RKO (cell line): ENCODE measurements around the gene LRRC49.
"Not testable (repeated sequence)": the region's sequence is repeated elsewhere in the genome, so short reads cannot be mapped to it uniquely, and the experiment has no call there.

Source experiments
- DNase-seq: peaks from one replicate; pipeline ENCODE4 v3.0.0-alpha.2; 2016; ENCODE audit warnings: low spot score

The LRRC49 gene

DNA sequence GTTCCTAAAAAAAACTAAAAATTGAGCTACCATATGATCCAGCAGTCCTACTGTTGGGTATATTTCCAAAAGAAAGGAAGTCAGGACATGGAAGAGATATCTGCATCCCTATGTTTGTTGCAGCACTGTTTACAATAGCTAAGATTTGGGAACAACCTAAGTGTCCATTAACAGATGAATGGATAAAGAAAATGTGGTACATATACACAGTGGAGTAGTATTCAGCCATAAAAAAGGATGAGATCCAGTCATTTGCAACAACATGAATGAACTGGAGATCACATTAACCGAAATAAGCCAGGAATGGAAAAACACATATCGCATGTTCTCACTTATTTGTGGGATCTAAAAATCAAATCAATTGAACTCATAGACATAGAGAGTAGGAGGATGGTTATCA lies 29.5 kb downstream of the LRRC49 start:
- no peak for DNase-seq

DNA sequence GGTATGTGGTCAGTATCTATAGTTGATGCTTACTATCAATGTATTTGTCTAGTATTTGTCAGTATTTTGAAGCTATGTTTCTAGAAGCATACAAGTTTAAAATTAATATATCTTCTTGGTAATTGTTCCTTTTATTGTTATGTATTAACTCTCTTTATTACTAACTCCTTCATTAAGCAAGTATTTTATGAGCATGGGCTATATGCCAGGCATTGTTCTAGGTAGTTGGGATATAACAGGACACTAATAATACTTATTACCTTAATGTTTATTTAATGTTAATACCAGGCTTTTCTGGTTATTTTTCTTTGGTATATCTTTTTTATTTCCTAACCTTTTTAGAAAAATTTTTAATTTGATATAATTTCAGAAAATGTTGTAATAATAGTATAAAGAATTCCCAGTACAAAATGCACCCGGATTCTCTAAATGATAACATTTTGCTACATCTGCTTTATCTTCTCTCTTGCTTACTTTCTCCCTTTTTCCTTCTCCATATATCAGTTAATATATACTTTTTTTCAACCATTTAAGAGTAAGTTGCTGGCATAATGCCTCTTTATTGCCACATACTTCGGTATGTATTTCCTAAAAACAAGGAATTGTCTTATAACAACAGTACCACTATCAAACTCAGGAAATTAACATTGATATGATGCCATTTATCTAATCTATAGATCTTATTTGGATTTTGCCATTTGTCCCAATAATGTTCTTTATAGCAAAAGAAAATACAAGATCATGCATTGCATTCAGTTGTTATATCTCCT lies 30.9 kb downstream of the LRRC49 start:
- no peak for DNase-seq

DNA sequence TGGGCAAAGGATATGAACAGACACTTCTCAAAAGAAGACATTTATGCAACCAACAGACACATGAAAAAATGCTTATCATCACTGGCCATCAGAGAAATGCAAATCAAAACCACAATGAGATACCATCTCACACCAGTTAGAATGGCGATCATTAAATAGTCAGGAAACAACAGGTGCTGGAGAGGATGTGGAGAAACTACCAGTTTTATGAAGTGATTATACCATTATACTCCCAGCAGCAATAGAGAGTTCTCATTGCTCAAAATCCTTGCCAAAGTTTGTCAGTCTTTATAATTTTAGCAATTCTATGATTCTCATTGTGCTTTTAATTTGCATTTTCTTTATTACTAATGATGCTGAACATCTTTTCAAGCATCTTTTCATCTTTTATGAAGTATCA lies 34.3 kb downstream of the LRRC49 start:
- not testable (repeated sequence) for DNase-seq

DNA sequence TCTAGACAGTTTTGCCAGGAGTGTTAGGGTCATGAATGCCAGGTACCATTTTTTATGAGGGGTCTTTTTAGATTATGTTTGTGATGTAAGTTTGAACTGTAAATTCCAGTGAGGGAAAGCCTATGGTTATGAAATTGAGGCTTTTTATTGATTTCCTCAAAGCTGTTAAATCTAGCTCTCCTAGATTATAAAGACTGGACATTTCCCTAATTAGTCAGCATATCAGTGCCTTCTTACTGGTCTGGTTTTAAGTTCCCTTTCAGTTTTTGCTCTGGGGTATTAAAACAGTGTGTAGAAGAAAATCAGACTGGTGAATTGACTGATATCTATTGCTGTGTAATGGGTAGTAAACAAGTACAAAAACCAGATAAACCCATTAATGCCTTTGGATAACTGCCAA lies 39.2 kb downstream of the LRRC49 start:
- DNase-seq, result no peak

DNA sequence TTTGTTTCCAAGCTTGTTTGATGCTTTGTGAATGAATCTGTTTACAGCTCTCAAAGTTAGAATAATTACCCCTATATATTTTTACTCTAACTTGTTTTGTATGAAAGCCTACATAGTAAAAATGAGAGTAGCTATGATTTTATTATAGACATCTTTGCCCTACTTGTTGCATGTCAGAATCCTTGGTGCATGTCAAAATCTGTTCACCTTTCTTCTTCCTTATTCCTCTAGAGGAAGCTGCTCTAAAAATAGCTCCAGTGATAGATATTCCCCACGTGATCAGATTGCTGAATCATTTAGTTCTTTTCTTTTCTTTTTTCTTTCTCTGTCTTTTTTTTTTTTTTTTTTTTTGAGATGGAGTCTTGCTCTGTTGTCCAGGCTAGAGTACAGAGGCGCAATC lies 39.8 kb downstream of the LRRC49 start:
- no peak for DNase-seq

DNA sequence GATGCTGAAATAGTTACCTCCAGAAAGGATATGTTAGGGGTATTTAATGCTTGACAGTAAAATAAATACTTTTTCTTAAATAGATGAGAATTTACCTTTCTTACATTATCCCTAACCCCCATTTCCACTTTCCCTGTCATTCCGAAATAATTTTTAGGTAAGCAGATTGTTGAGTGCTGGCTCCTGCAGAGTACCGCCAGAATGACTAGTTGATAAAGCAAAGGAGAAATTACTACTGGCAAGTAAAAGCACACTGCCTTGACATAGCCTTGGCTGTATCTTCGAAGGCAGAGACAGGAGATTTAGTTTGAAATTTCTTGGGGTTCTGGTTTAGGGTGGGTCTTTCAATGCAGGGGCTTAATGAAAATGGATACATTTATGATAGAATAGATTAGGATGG lies 40.8 kb downstream of the LRRC49 start:
- no peak for DNase-seq

DNA sequence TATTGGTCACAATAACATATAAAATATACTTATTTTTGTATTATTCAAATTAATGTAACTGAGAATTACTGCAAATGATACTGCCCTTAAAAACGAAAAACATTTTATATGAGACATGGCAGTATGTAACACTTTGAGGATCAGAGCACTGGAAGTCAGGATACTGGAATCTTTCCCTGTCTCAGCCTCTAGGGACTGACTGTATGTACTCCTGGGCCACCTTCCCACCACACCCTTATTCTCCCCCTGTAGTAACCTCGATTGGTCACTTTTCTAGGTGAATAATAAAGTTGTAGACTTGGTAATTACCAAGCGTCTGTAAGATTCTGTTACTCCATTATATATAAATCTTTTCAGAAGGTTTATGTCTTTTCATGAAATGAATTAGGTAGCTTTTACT lies 43.0 kb downstream of the LRRC49 start:
- DNase-seq, result no peak

DNA sequence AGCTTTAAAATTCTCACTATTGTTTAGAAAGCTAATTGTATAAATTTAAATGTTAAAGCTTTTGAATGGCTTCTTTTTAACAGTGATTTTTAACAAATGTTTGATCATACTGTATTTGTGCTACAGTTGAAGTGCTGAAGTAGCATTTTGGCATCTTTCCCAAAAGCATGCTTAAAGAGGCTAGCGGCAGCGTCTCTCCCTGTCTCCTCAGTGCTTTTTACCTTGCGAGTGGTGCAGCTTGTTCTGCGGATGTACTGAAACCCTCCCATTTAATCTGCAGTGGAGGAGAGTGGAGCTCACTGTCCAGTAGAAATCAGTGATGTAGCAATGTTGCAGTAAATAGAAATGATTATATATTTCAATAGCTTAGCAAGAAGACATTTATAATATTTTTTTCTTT lies 43.7 kb downstream of the LRRC49 start:
- no peak for DNase-seq

DNA sequence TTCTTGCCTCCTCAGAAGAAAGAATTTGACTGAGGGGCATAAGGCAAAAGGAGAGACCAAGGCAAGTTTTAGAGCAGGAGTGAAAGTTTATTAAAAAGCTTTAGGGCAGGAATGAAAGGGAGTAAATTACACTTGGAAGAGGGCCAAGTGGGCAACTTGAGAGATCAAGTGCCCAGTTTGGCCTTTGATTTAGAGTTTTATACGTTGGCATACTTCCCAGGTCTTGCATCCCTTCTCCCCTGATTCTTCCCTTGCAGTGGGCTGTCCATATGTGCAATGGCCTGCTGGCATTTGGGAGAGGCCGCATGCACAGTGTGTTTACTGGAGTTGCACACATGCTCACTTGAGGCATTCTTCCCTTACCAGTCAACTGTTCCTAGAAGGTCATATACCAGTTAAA lies 50.7 kb downstream of the LRRC49 start:
- DNase-seq, result not testable (repeated sequence)

DNA sequence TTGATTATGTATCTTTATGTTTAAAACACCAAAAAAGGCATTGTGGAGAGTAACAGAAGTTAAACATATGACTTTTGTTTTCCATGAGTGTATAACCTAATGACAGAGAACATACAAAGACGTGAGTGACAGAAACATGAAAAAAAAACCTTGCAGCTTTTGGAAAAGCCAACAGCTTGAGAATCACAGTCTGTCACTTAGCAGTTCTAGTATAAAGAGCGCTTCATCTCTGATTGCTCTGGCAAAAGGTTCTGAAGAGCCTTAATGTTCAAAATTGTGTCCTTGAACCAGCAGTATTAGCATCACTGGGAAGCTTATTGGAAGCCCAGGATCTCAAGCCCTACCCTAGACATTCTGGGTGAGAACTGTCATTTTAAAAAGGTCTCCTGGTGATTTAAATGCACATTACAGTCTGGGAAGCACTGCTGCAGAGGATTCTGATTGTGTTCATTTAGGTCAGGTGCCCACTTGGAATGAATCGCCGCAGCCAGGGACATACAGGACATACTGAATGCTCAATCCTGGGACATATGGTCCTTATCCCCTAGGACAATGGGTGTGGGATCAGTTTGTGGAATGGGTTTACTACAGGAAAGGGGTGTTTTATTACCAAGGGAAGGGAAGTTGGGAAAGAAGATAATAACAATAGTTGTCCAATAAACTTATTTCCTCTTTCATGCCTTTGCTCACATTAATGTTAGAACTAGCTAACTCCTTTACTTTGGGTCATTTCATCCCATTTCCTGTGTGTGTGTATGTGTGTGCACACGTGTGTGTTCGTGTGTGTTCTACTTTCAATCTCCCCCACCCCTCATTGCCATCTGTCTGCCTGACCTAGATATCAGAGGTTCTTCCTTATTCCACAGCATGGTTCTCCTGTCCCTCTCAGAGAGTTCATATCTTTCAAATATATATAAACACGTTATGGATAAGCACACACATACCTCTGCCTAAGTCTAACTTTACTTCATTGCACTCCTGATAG lies 55.0 kb downstream of the LRRC49 start:
- no peak for DNase-seq

DNA sequence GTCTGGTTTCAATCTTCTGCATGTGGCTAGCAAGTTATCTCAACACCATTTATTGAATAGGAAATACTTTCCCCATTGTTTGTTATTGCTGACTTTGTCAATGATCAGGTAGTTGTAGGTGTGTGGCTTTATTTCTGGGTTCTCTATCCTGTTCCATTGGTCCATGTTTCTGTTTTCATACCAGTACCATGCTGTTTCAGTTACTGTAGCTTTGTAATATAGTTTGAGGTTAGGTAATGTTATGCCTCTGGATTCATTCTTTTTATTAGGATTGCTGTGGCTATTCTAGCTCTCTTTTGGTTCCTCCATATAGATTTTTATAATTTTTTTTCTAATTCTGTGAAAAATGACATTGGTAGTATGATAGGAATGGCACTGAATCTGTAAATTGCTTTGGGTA lies 58.3 kb downstream of the LRRC49 start:
- DNase-seq, result no peak

DNA sequence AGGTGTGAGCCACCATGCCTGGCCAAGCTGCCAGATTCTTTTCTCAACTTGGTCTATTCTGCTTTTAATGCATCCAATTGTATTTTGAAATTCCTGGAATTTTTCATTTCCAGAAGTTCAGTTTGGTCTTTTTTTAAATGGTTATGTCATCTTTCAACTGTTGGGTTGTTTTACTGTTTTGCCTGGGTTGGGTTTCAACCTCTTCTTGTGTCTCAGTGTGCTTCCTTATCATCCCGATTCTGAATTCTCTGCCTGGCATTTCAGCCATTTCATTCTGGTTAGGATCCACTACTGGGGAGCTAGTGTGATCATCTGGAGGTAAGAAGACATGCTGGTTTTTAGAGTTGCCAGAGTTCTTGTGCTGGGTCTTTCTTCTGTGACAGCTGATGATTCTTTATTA lies 61.5 kb downstream of the LRRC49 start:
- DNase-seq, result no peak

DNA sequence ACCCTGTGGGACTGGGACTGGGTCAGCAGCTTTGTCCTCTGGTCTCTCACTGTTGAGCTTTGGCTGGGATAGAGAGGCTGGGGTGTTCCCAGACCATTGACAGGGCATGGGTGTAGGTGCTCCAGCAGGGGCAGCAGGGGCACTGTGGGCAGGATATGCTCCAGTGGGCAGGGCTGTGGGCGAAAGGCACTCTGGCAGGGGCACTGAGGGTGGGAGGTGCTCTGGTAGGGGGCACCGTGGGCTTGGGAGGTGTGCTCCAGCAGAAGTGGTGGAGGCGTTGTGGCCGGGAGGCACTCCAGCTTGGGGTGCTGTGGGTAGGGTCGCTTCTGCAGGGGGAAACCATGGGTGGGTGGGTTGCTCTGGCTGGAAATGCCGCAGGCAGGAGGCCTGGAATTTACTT lies 62.1 kb downstream of the LRRC49 start:
- DNase-seq, result no peak

DNA sequence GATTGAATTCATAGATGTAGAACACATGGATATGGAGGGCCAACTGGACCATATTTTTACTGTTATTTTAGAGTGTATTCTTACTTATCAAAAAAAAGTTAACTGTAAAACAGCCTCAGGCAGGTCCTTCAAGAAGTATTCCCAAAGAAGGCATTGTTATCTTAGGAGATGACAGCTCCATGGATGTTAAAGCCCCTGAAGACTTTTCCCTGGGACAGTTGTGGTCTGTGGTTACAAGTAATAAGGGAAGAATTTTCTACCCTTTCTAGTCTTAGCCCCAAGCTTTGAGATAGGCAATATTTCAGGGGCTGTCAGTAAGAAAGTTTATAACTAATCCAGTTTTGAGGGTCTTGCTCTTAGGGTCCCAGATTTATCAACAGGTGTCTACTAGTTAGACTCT lies 62.5 kb downstream of the LRRC49 start:
- DNase-seq, result no peak

DNA sequence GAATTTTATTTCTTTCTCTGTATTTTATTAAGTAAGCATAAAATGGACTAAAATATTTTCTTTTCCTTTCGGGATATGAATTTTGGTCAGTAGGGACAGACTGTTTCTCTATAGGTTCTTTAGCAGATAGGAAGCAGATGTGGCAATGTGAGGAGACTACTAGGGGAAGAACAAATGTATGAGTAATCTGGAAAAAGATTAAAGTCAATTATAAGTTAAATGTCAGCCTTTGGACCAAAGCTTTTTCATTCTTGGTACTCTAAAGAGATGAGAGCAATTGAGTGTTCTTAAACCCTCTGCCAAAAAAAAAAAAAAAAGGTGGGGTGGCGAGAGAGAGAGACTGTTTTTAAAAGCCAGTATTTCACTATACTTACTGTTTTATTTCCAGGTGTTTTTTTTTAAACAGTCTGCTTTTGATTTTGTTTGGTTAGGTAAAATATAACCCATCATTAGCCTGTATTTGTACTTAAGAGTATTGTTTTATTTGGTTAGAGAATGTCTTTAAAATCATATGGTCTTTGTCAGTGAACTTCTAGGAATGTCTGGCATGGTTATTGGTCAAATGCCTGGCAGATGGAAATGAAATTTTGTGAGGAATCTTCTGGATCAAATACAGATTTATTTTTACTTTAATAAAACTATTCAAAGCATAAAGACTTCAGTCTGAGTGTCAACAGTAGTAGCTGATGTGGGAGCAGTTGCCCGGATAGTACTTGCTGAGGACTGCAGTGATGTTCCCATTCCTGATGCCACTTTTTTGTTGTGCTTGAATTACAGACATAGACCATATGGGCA lies 63.8 kb downstream of the LRRC49 start:
- DNase-seq, result no peak

DNA sequence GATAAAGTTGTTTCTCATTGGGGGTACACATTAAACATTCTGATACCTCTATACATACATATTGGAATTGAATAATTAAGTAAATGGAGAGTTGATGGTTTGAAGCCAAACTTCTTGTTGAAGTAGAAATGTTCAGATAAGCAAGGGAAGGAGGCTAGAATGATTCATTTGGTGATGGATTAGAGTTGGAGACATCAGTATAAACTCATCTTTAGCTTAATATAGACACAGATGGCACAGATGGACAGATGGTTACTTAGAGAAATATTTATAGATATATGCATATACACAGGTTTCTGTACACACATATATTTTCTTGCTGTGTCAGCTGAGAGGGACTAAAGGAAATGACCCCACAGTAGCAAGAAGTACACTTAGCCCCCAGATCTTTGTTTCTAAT lies 69.5 kb downstream of the LRRC49 start:
- no peak for DNase-seq

DNA sequence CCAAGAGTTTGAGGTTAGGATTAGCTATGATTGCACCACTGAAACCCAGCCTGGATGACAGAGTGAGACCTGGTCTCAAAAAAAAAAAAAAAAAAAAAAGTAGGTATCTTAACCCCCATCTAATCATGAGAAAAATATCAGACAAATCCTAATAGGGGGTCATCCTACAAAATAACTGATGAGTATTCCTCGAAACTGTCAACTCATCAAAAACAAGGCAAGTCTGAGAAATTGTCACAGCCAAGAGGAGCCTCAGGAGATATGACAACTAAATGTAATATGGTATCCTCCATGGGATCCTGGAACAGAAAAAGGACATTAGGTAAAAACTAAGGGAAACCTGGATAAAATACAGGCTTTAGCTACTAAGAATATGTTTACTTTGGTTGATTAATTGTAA lies 70.6 kb downstream of the LRRC49 start:
- no peak for DNase-seq

DNA sequence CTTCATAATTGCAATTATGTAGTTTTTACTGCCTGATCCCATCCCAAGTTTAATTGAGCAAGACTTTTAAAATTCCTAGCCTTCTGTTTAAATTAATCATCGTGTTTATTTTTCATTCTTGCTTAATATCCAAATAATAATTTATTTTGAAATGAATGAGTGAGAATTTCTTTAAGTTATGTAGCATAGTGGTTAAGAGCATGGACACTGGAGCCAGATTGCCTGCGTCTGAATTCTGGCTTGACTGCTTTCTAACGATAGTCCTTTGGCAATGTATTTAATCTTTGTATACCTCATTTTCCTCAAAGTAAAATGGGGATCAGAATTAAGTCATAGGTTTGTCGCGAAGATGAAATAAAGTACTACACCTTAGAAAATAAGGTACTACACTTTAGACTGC lies 71.4 kb downstream of the LRRC49 start:
- no peak for DNase-seq

DNA sequence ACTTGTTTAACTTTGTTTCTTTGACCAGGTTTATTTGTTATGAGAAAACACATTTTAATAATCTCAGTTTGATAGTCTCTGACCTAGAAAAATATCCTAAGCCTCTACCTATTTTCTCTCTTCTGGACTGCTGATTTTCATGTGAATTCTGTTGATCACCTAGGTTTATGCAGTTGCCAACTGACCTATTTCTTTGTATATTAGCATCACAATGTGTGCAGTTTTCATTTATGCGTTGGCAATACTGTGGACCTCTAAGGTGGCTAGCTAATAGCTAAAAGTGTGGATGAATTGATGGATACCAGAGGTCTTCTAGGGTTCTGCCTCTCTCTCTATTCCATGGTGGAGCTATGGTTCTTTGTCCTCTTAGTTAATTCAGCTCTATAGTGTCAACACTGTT lies 72.1 kb downstream of the LRRC49 start:
- DNase-seq, result no peak

DNA sequence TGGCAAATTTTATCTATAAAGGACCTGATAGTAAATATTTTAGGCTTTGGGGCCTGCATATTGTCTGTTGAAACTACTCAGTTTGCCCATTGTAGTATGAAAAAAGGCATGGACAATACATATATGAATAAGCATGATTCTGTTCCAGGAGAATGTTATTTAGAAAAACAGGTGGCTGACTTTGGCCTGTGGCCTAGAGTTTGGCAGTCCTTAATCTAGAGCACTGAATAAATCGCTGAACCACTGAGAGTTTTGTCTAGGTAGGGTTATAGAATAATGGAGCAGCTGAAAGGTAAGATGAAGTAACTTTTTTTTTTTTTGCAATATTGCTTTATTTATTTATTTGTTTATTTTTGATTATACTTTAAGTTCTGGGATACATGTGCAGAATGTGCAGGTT lies 75.0 kb downstream of the LRRC49 start:
- no peak for DNase-seq

DNA sequence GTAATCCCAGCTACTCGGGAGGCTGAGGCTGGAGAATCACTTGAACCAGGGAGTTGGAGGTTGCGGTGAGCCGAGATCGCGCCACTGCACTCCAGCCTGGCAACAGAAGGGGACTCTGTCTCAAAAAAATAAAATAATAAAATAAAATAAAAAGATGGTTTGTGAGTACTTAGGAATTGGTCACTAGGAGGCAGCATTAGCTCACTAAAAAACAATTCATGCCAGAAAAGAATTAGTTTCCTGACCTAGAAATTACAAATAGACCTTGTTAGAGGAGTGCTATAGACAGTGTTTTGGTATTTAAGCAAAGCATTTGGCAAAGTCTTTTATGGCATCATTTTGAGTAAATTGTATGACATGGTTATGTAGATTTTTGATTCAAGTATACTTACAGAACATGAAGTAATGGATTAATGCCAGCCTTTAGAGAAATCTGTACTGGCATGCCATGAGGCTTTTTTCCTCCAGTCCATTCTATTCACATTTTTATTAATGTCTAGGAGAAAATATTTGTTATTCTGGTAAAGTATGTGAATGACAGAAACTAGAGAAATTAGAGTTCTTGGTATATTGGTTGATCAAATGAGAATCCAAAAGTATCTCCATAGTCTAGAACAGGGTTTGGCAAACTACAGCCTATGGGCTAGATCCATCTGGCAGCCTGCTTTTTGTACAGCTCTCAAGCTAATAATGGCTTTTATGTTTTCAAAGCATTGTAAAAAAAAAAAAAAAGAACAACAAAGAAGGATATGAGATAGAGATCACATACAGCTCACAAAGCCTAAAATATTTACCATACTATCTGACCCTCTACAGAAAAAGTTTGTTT lies 81.6 kb downstream of the LRRC49 start:
- DNase-seq, result peak; percentile 34

DNA sequence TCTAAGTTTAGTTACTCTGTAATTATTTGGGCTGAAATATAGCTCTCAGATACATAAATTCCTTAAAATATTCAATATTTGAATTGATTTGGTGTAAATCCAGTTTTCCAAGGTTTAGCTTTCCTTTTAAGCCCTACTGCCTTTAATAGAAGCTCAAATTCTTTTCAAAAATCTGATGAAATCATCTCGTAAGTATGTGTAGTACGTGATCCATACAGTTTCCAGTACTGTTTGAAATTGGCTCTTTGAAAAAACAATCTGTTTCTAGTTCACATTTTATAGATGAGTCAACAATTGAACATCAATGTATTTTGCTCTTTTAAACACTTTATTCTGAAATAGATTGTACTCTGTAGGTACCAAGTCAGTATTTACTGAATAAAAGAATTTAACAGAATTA lies 84.2 kb downstream of the LRRC49 start:
- no peak for DNase-seq
